GM12878 (cell line): ENCODE data around the gene NMNAT3. TPM values are rescaled to one million over a fixed set of nuclear protein-coding genes. Genes with fewer than 3 reads are reported as not detected.

ENCODE experiments used
- ATAC-seq: fragments of 200-7000 bp; cut with Tn5 transposase; 3 replicates; pipeline ENCODE4 v1.9.1; 2020; ENCODE audit warnings: mild to moderate bottlenecking, moderate library complexity
- BruUV-seq: library from RNA; stranded (reverse); fragments of 400-500 nt; replicated peaks from 2 replicates; lab custom pipeline; 2021; lab: Mats Ljungman, UMichigan
- CTCF ChIA-PET: fragments of 300-600 bp; sonication (Branson Sonifier 250); formaldehyde crosslinking; extraction: SDS; loops from one replicate; lab custom pipeline; 2021; ENCODE audit warnings: inconsistent platforms; lab: Yijun Ruan, JAX
- POLR2A ChIA-PET: fragments of 350-600 bp; formaldehyde crosslinking; extraction: SDS; loops from one replicate; lab custom pipeline; 2021; ENCODE audit warnings: inconsistent platforms; lab: Charles Lee
- RAD21 ChIA-PET: fragments of 300-600 bp; sonication (Branson Sonifier 250); formaldehyde crosslinking; loops from one replicate; lab custom pipeline; 2023; ENCODE audit warnings: antibody characterized with exemption; ENCODE audit not compliant: unreplicated experiment; lab: Charles Lee
- SMC1A ChIA-PET: fragments of 300-600 bp; sonication (Branson Sonifier 250); formaldehyde crosslinking; loops from one replicate; lab custom pipeline; 2023; ENCODE audit not compliant: unreplicated experiment, uncharacterized antibody; lab: Charles Lee
- DNase-seq: peaks from one replicate; pipeline ENCODE4 v3.0.0-alpha.2; 2011; ENCODE audit warnings: low read depth, low spot score
- FAIRE-seq: peaks from 3 replicates; lab custom pipeline; 2011; peaks lifted over from hg19 to GRCh38; lab: Jason Lieb, UNC
- H2AFZ ChIP-seq: 2 replicates; pipeline ENCODE4 v1.6.0; 2011; ENCODE audit warnings: low read depth, low read length, control low read depth; ENCODE audit not compliant: control insufficient read depth
- H3K27ac ChIP-seq: 2 replicates; pipeline ENCODE4 v1.5.1; 2011; ENCODE audit warnings: control low read depth; ENCODE audit not compliant: control insufficient read depth, insufficient read depth
- H3K27me3 ChIP-seq, 2 experiments: replicated peaks in 1 of 2; 2 replicates each; pipeline versions ENCODE4 v1.6.0 to v1.6.1; 2011; ENCODE audit warnings: low read length in 1 of 2; ENCODE audit not compliant: control insufficient read depth in 2 of 2, insufficient read depth in 2 of 2
- H3K36me3 ChIP-seq, 2 experiments: 2 replicates each; pipeline ENCODE4 v1.5.1; 2011; ENCODE audit warnings: low read length in 1 of 2; ENCODE audit not compliant: control insufficient read depth in 2 of 2, insufficient read depth in 2 of 2
- H3K4me1 ChIP-seq: 2 replicates; pipeline ENCODE4 v1.6.1; 2011; ENCODE audit warnings: mild to moderate bottlenecking, low read length, moderate library complexity, mixed read lengths; ENCODE audit not compliant: control insufficient read depth, insufficient read depth
- H3K4me2 ChIP-seq: 2 replicates; pipeline ENCODE4 v1.6.0; 2011; ENCODE audit warnings: control low read depth; ENCODE audit not compliant: control insufficient read depth, insufficient read depth
- H3K4me3 ChIP-seq: fragments of 200-600 bp; sonication (generic); 2 replicates; pipeline ENCODE4 v1.5.1; 2016
- H3K79me2 ChIP-seq: 2 replicates; pipeline ENCODE4 v1.6.0; 2011; ENCODE audit warnings: low read length; ENCODE audit not compliant: control insufficient read depth, insufficient read depth
- H3K9ac ChIP-seq: 2 replicates; pipeline ENCODE4 v1.8.0; 2011; ENCODE audit warnings: low read length, control low read depth, mixed read lengths; ENCODE audit not compliant: control insufficient read depth, insufficient read depth
- H3K9me3 ChIP-seq: replicated peaks from 3 replicates; pipeline ENCODE4 v1.5.1; 2011; ENCODE audit warnings: mild to moderate bottlenecking, low read length; ENCODE audit not compliant: control insufficient read depth, insufficient read depth
- H4K20me1 ChIP-seq: 2 replicates; pipeline ENCODE4 v1.6.0; 2011; ENCODE audit not compliant: control insufficient read depth, insufficient read depth
- CBFB ChIP-seq: IDR thresholded peaks from 2 replicates; pipeline ENCODE4 v1.6.1; 2016; ENCODE audit warnings: antibody characterized with exemption, low read depth
- CHD2 ChIP-seq: IDR thresholded peaks from 2 replicates; pipeline ENCODE4 v1.6.1; 2011; ENCODE audit warnings: low read depth, low read length, improper control_type of control experiment, borderline replicate concordance
- EP300 ChIP-seq, 2 experiments: fragments of 150-350 bp in 1 of 2; IDR thresholded peaks; 2 replicates each; pipeline ENCODE4 v1.6.1; 2011 to 2012; ENCODE audit warnings: low read depth in 2 of 2, low read length in 2 of 2, borderline replicate concordance in 1 of 2, improper control_type of control experiment in 1 of 2, inconsistent platforms in 1 of 2; ENCODE audit not compliant: control insufficient read depth in 1 of 2
- JUNB ChIP-seq: IDR thresholded peaks from 2 replicates; pipeline ENCODE4 v1.6.1; 2016; ENCODE audit warnings: antibody characterized with exemption, mild to moderate bottlenecking
- MLLT1 ChIP-seq: fragments of 450-650 bp; IDR thresholded peaks from 2 replicates; pipeline ENCODE4 v1.6.1; 2016; ENCODE audit warnings: mild to moderate bottlenecking
- MTA2 ChIP-seq: fragments of 450-650 bp; IDR thresholded peaks from 2 replicates; pipeline ENCODE4 v1.6.1; 2016; ENCODE audit warnings: low read depth, mild to moderate bottlenecking, moderate library complexity
- POU2F2 ChIP-seq: IDR thresholded peaks from 3 replicates; pipeline ENCODE4 v1.6.1; 2011; ENCODE audit warnings: low read depth, mild to moderate bottlenecking, low read length, borderline replicate concordance
- RAD21 ChIP-seq: IDR thresholded peaks from 2 replicates; pipeline ENCODE4 v1.6.1; 2011; ENCODE audit warnings: mild to moderate bottlenecking, low read depth, low read length, moderate library complexity; ENCODE audit not compliant: insufficient read depth
- RCOR1 ChIP-seq: conservative IDR thresholded peaks from 2 replicates; pipeline ENCODE4 v1.6.1; 2012; ENCODE audit warnings: low read depth, low read length, improper control_type of control experiment
- SIN3A ChIP-seq: IDR thresholded peaks from 2 replicates; pipeline ENCODE4 v1.6.1; 2012; ENCODE audit warnings: low read depth, low read length, improper control_type of control experiment
- ZBTB33 ChIP-seq: fragments of 450-650 bp; IDR thresholded peaks from 2 replicates; pipeline ENCODE4 v1.6.1; 2017; ENCODE audit warnings: mild to moderate bottlenecking
- WGBS: methylation state at CpG from one replicate; pipeline ENCODE4 v1.1.6; 2016; ENCODE audit warnings: low lambda C conversion rate; ENCODE audit not compliant: insufficient replicate concordance, insufficient coverage; ENCODE audit errors: missing lambda C conversion rate; 5-methylcytosine and 5-hydroxymethylcytosine counted together
- in situ Hi-C: fragments of 300-500 bp; cut with MboI; formaldehyde crosslinking; loops from 9 replicates; pipeline ENCODE4 v1.14.3; 2018; ENCODE audit warnings: mixed read lengths
- intact Hi-C: fragments of 100-400 bp; cut with micrococcal nuclease; formaldehyde crosslinking; loops from one replicate; pipeline ENCODE4 v1.14.2; 2022; ENCODE audit not compliant: unreplicated experiment
- polyA plus RNA-seq, 11 experiments: library from polyadenylated mRNA; depleted of rRNA in 4 of 11; unstranded in 6 of 11; stranded (reverse) in 5 of 11; fragments of >200 nt; fragmentation: Nextera tagmentation in 4 of 11; fragmentation: Illumina TruSeq in 1 of 11; extraction: Ambion mirVana in 4 of 11; extraction: Trizol in 1 of 11; gene quantifications; 1 replicate in 1 of 11; 2 replicates in 10 of 11; pipeline versions ENCODE4 v1.2.1 to v1.2.3, GENCODE V29; 2011 to 2016; ENCODE audit warnings: inconsistent platforms in 2 of 11, missing spikeins in 2 of 11, low read depth in 1 of 11
- total RNA-seq, 4 experiments: library from RNA; depleted of rRNA in 3 of 4; stranded (reverse); fragments of >200 nt in 3 of 4; fragmentation: Illumina TruSeq in 1 of 4; extraction: Trizol in 1 of 4; gene quantifications; 2 replicates each; pipeline versions ENCODE4 v1.2.1 to v1.2.3, GENCODE V29; 2013 to 2021
- TF ChIP-seq, protein P1 (sequence below): fragments of 450-650 bp; conservative IDR thresholded peaks from 2 replicates; pipeline ENCODE4 v1.6.1; 2017; ENCODE audit warnings: mild to moderate bottlenecking, moderate library complexity

Gene NMNAT3
- total and polyA plus RNA-seq, 10 of the 15 experiments (the other 5 are each of a cell fraction or from before 2014, with no cell fraction given): under 0.01 to 0.92 (median 0.08) TPM; not detected in 4

DNA sequence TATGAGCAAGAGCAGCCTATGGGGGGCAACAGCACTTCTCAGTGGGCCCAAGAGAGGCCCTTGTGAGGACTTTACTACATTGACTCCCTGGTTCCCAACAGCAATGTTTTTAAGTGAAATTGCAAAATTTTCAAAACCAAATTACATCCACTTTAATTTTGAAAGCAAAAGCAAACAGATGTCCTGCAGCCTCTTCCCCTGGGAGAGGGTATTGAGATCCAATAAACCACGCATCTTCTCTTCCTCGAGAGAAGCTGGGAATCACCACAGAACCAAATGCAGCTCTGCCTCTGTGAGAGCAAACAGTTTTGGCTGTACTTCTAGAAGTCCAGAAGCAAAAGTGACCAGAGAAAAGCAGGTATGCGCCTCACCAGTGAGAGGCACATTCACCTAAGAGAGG lies 25.2 kb downstream of the NMNAT3 start:
- no peaks in the 10 kb centered on the region for H3K9me3 ChIP-seq
- in situ Hi-C loops: no loop called here
- TF ChIP-seq, protein P1, sequence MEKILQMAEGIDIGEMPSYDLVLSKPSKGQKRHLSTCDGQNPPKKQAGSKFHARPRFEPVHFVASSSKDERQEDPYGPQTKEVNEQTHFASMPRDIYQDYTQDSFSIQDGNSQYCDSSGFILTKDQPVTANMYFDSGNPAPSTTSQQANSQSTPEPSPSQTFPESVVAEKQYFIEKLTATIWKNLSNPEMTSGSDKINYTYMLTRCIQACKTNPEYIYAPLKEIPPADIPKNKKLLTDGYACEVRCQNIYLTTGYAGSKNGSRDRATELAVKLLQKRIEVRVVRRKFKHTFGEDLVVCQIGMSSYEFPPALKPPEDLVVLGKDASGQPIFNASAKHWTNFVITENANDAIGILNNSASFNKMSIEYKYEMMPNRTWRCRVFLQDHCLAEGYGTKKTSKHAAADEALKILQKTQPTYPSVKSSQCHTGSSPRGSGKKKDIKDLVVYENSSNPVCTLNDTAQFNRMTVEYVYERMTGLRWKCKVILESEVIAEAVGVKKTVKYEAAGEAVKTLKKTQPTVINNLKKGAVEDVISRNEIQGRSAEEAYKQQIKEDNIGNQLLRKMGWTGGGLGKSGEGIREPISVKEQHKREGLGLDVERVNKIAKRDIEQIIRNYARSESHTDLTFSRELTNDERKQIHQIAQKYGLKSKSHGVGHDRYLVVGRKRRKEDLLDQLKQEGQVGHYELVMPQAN: no peak
- TF ChIP-seq EP300 (IDR thresholded peaks at IDR 0.05; ENCODE audit: borderline replicate concordance in 1 of 2, control insufficient read depth in 1 of 2, low read depth in 2 of 2, low read length in 2 of 2): no peak
- TF ChIP-seq SIN3A: no peak
- TF ChIP-seq MLLT1: no peak
- no peak for TF ChIP-seq MTA2
- TF ChIP-seq RAD21: no peak
- no peak for TF ChIP-seq CHD2
- TF ChIP-seq ZBTB33: no peak
- TF ChIP-seq CBFB: no peak
- no peak for TF ChIP-seq POU2F2
- no peak for TF ChIP-seq JUNB
- no peak for TF ChIP-seq RCOR1
- TF ChIP-seq, all 136 proteins: peak for 0
- ChIA-PET CTCF (no interaction called here), RAD21 (no interaction called here), POLR2A (no interaction called here), SMC1A (no interaction called here)
- H2AFZ ChIP-seq: no peak overlapping the region
- H4K20me1 ChIP-seq: no peaks in the 10 kb centered on the region
- H3K4me3 ChIP-seq: no peak overlapping the region
- H3K36me3 ChIP-seq: no peaks in the 10 kb centered on the region
- WGBS: 8% methylated on average over 3 of the region's 3 CpGs
- intact Hi-C loops: no loop called here
- H3K4me1 ChIP-seq: no peaks in the 10 kb centered on the region
- no peak for ATAC-seq
- no peak for FAIRE-seq
- no peak for DNase-seq
- H3K27me3 ChIP-seq: no peaks in the 10 kb centered on the region
- H3K79me2 ChIP-seq: no peaks in the 10 kb centered on the region
- H3K9ac ChIP-seq: no peak overlapping the region
- no TSS peak for BruUV-seq
- H3K4me2 ChIP-seq: no peak overlapping the region
- no peak overlapping the region for H3K27ac ChIP-seq
